Keratinocyte (primary cell): ENCODE data around the gene PNPLA7. TPM values are rescaled to one million over a fixed set of nuclear protein-coding genes. Genes with fewer than 3 reads are reported as not detected.

Source experiments
- DNase-seq: peaks from one replicate; pipeline ENCODE4 v3.0.0-alpha.2; 2011; ENCODE audit warnings: low read depth, missing footprints, low spot score
- FAIRE-seq: peaks from 2 replicates; lab custom pipeline; 2011; peaks lifted over from hg19 to GRCh38; lab: Jason Lieb, UNC
- H2AFZ ChIP-seq: 2 replicates; pipeline ENCODE4 v1.6.0; 2012; ENCODE audit warnings: low read length, control low read depth, inconsistent platforms; ENCODE audit not compliant: control insufficient read depth
- H3K27ac ChIP-seq: 2 replicates; pipeline ENCODE4 v1.5.1; 2011; ENCODE audit warnings: low read length; ENCODE audit not compliant: control insufficient read depth, insufficient read depth
- H3K27me3 ChIP-seq: 3 replicates; pipeline ENCODE4 v1.6.0; 2011; ENCODE audit warnings: low read length; ENCODE audit not compliant: control insufficient read depth, insufficient read depth; ENCODE audit errors: extremely low read depth
- H3K36me3 ChIP-seq, 2 experiments: 2 replicates in 1 of 2; 3 replicates in 1 of 2; pipeline ENCODE4 v1.5.1; 2011; ENCODE audit warnings: low read length in 2 of 2, mild to moderate bottlenecking in 1 of 2; ENCODE audit not compliant: control insufficient read depth in 2 of 2, insufficient read depth in 2 of 2; ENCODE audit errors: extremely low read depth in 1 of 2
- H3K4me1 ChIP-seq: 3 replicates; pipeline ENCODE4 v1.5.1; 2011; ENCODE audit warnings: low read length; ENCODE audit not compliant: control insufficient read depth, insufficient read depth; ENCODE audit errors: extremely low read depth
- H3K4me2 ChIP-seq: 3 replicates; pipeline ENCODE4 v1.6.0; 2011; ENCODE audit warnings: low read depth, low read length; ENCODE audit not compliant: control insufficient read depth, insufficient read depth; ENCODE audit errors: extremely low read depth
- H3K4me3 ChIP-seq, 3 experiments: fragments of 200-600 bp in 1 of 3; sonication (generic) in 1 of 3; 2 replicates in 2 of 3; 3 replicates in 1 of 3; pipeline ENCODE4 v1.5.1; 2011 to 2016; ENCODE audit warnings: low read length in 3 of 3, mild to moderate bottlenecking in 3 of 3, control low read depth in 2 of 3, inconsistent platforms in 1 of 3, low read depth in 1 of 3, mixed read lengths in 1 of 3, mixed run types in 1 of 3, moderate library complexity in 1 of 3; ENCODE audit not compliant: control insufficient read depth in 2 of 3, insufficient read depth in 2 of 3; ENCODE audit errors: extremely low read depth in 1 of 3
- H3K79me2 ChIP-seq: 2 replicates; pipeline ENCODE4 v1.6.0; 2012; ENCODE audit warnings: low read length; ENCODE audit not compliant: control insufficient read depth, insufficient read depth
- H3K9ac ChIP-seq: 3 replicates; pipeline ENCODE4 v1.6.0; 2011; ENCODE audit warnings: low read length; ENCODE audit not compliant: control insufficient read depth, insufficient read depth; ENCODE audit errors: extremely low read depth
- H3K9me1 ChIP-seq: 3 replicates; pipeline ENCODE4 v1.6.0; 2011; ENCODE audit warnings: low read length; ENCODE audit not compliant: control insufficient read depth, insufficient read depth; ENCODE audit errors: extremely low read depth
- H3K9me3 ChIP-seq: 2 replicates; pipeline ENCODE4 v1.5.1; 2012; ENCODE audit warnings: low read depth, low read length; ENCODE audit not compliant: control insufficient read depth
- H4K20me1 ChIP-seq: 3 replicates; pipeline ENCODE4 v1.6.0; 2011; ENCODE audit warnings: low read length; ENCODE audit not compliant: control insufficient read depth, insufficient read depth; ENCODE audit errors: extremely low read depth
- CTCF ChIP-seq, 3 experiments: IDR thresholded peaks in 1 of 3; conservative IDR thresholded peaks in 1 of 3; optimal IDR thresholded peaks in 1 of 3; 2 replicates in 2 of 3; 3 replicates in 1 of 3; pipeline versions ENCODE3 to v1.5.1; 2011; ENCODE audit warnings: low read length in 3 of 3, mild to moderate bottlenecking in 3 of 3, moderate library complexity in 2 of 3, control low read depth in 1 of 3, inconsistent platforms in 1 of 3; ENCODE audit not compliant: insufficient read depth in 2 of 3; ENCODE audit errors: extremely low read depth in 1 of 3
- EZH2 ChIP-seq: IDR thresholded peaks from one replicate; pipeline ENCODE4 v1.6.1; 2012; ENCODE audit warnings: inconsistent platforms, mild to moderate bottlenecking, low read length, moderate library complexity
- dilution Hi-C: fragments of 300-500 bp; cut with MboI; formaldehyde crosslinking; loops from one replicate; pipeline ENCODE4 v1.7.0; 2020; ENCODE audit warnings: low sequenced_read_pairs; ENCODE audit not compliant: extremely low pct_ligation_motif_present
- polyA plus RNA-seq, 5 experiments: library from polyadenylated mRNA; depleted of rRNA in 3 of 5; stranded (reverse) in 3 of 5; stranded (forward) in 1 of 5; unstranded in 1 of 5; fragments of >200 nt; gene quantifications; 1 replicate in 1 of 5; 2 replicates in 3 of 5; 3 replicates in 1 of 5; pipeline versions ENCODE4 v1.2.1 to v1.2.3, GENCODE V29; 2011 to 2012; ENCODE audit warnings: missing spikeins in 2 of 5, low read depth in 1 of 5, low replicate concordance in 1 of 5

Gene PNPLA7
- polyA plus RNA-seq, 1 donor (not counting 4 experiments of a cell fraction or from before 2014, with no cell fraction given) = 0.34 TPM

- Histone ChIP-seq H3K27ac (no peak overlapping the region), H3K4me2 (no peak overlapping the region), H3K9me3 (no peaks in the 10 kb centered on the region), H3K36me3 (no peaks in the 10 kb centered on the region), H3K9ac (no peak overlapping the region), H3K27me3 (peaks cover 3% of the 10 kb centered on the region), H3K4me1 (peaks cover 18% of the 10 kb centered on the region), H3K9me1 (no peaks in the 10 kb centered on the region), H2AFZ (no peak overlapping the region), H4K20me1 (no peaks in the 10 kb centered on the region), H3K79me2 (no peaks in the 10 kb centered on the region), H3K4me3 (no peak overlapping the region)
- FAIRE-seq (no peak), DNase-seq (no peak)
- TF ChIP-seq EZH2 (no peak), CTCF (optimal IDR thresholded peaks at IDR 0.05 in 1 of 3, IDR thresholded peaks at IDR 0.05 in 1 of 3, conservative IDR thresholded peaks at IDR 0.05 in 1 of 3; ENCODE audit: extremely low read depth in 1 of 3, insufficient read depth in 2 of 3, low read length in 3 of 3) (no peak)
- dilution Hi-C loops = no loop called here
Observed at GRCh38 chr9:137428841-137429545, 121.2 kb downstream of the PNPLA7 start.

DNA sequence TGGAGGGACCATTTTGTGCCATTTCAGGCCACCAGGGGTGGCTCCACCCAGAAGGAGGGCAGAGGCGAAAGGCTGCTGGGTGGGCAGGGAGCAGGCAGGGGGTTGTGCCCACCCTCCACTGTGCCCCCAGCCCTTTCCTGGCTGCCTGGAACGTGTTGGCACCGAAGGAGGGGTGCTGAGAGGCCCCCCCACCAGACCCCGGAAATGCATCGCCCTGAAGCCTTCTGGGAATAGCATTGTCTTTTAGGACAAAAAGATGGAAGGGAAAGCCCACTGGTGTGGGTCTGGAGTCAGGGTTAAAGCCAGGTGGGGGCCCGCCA is 121.9 kb downstream of the PNPLA7 start:
- H3K27me3 ChIP-seq = peaks cover 3% of the 10 kb centered on the region
- H4K20me1 ChIP-seq = no peaks in the 10 kb centered on the region
- dilution Hi-C loops = no loop called here
- H3K4me3 ChIP-seq = no peak overlapping the region
- peaks cover 19% of the 10 kb centered on the region for H3K4me1 ChIP-seq
- H3K79me2 ChIP-seq = no peaks in the 10 kb centered on the region
- no peak overlapping the region for H3K27ac ChIP-seq
- H3K4me2 ChIP-seq = no peak overlapping the region
- FAIRE-seq (no peak), DNase-seq (no peak)
- H3K36me3 ChIP-seq = no peaks in the 10 kb centered on the region
- H3K9ac ChIP-seq = no peak overlapping the region
- TF ChIP-seq EZH2 = no peak
- TF ChIP-seq CTCF (optimal IDR thresholded peaks at IDR 0.05 in 1 of 3, IDR thresholded peaks at IDR 0.05 in 1 of 3, conservative IDR thresholded peaks at IDR 0.05 in 1 of 3; ENCODE audit: extremely low read depth in 1 of 3, insufficient read depth in 2 of 3, low read length in 3 of 3) = no peak
- no peaks in the 10 kb centered on the region for H3K9me1 ChIP-seq
- no peaks in the 10 kb centered on the region for H3K9me3 ChIP-seq
- no peak overlapping the region for H2AFZ ChIP-seq
